ENCODE data around the gene CHST8. TPM values are rescaled to one million over a fixed set of nuclear protein-coding genes. Genes with fewer than 3 reads are reported as not detected.

CHST8 gene
- total and polyA plus RNA-seq, 4 donors: 0.05 to 0.07 TPM; not detected in 2

DNA sequence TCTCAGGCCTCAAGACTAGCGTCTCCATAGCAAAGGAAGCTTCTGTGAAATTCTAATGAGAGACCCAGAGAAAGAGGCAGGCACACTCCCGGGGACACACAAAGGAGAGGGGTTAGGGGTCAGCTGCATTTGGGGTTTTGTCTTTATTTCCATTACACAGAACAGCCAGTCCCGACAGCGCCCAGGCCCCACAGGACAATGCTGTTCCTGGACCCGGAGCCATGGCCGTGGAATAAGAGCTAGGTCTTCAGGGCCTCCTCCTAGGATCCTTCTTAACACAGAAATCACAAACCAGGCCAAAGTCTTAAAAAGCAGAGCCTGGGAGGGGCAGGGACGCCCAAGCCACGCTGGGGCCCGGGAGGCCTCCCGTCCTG, 197.7 kb downstream of the CHST8 start:
- H3K9ac ChIP-seq (ENCODE audit: low read depth in 1 of 2, low read length in 2 of 2): no peak overlapping the region
- H3K27me3 ChIP-seq (ENCODE audit: control insufficient read depth in 4 of 4, insufficient read depth in 4 of 4, low read length in 3 of 4): no peaks in the 10 kb centered on the region
- H3K4me1 ChIP-seq (ENCODE audit: control insufficient read depth in 4 of 4, insufficient read depth in 4 of 4, low read length in 3 of 4): peaks cover 3 to 9% (median 6%) of the 10 kb centered on the region in 4 donors
- no peaks in the 10 kb centered on the region for H3K9me3 ChIP-seq (ENCODE audit: control insufficient read depth in 4 of 4, low read length in 3 of 4)
- 45% methylated on average over 10 of the region's 10 CpGs for WGBS
- no peak for DNase-seq (ENCODE audit: low spot score)
- H3K4me3 ChIP-seq (ENCODE audit: low read depth in 1 of 3, low read length in 3 of 3): peak overlapping the region in 1 of 3 donors; percentile 46
- H3K36me3 ChIP-seq (ENCODE audit: control insufficient read depth in 4 of 4, insufficient read depth in 3 of 4, low read depth in 1 of 4, low read length in 3 of 4): no peaks in the 10 kb centered on the region
- H3K27ac ChIP-seq (ENCODE audit: low read depth in 1 of 2, low read length in 2 of 2): peak overlapping the region; percentile 26 to 50
- TF ChIP-seq, protein P1, sequence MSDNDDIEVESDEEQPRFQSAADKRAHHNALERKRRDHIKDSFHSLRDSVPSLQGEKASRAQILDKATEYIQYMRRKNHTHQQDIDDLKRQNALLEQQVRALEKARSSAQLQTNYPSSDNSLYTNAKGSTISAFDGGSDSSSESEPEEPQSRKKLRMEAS (IDR thresholded peaks at IDR 0.05): no peak
- TF ChIP-seq HNF4G (IDR thresholded peaks at IDR 0.05) (no peak), ATF3 (IDR thresholded peaks at IDR 0.05) (no peak), SP1 (IDR thresholded peaks at IDR 0.05) (no peak), ZBTB33 (IDR thresholded peaks at IDR 0.05) (no peak), TAF1 (conservative IDR thresholded peaks at IDR 0.05) (no peak), YY1 (IDR thresholded peaks at IDR 0.05) (no peak), RAD21 (IDR thresholded peaks at IDR 0.05) (no peak), CTCF (IDR thresholded peaks at IDR 0.05; ENCODE audit: low read depth, low read length, missing input control) (no peak), HNF4A (conservative IDR thresholded peaks at IDR 0.05) (no peak), FOXA2 (IDR thresholded peaks at IDR 0.05) (no peak), EGR1 (IDR thresholded peaks at IDR 0.05; ENCODE audit: low read depth in 2 of 2) (no peak)
- TF ChIP-seq, protein P2, sequence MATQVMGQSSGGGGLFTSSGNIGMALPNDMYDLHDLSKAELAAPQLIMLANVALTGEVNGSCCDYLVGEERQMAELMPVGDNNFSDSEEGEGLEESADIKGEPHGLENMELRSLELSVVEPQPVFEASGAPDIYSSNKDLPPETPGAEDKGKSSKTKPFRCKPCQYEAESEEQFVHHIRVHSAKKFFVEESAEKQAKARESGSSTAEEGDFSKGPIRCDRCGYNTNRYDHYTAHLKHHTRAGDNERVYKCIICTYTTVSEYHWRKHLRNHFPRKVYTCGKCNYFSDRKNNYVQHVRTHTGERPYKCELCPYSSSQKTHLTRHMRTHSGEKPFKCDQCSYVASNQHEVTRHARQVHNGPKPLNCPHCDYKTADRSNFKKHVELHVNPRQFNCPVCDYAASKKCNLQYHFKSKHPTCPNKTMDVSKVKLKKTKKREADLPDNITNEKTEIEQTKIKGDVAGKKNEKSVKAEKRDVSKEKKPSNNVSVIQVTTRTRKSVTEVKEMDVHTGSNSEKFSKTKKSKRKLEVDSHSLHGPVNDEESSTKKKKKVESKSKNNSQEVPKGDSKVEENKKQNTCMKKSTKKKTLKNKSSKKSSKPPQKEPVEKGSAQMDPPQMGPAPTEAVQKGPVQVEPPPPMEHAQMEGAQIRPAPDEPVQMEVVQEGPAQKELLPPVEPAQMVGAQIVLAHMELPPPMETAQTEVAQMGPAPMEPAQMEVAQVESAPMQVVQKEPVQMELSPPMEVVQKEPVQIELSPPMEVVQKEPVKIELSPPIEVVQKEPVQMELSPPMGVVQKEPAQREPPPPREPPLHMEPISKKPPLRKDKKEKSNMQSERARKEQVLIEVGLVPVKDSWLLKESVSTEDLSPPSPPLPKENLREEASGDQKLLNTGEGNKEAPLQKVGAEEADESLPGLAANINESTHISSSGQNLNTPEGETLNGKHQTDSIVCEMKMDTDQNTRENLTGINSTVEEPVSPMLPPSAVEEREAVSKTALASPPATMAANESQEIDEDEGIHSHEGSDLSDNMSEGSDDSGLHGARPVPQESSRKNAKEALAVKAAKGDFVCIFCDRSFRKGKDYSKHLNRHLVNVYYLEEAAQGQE (IDR thresholded peaks at IDR 0.05): no peak

- Histone ChIP-seq H3K4me3 (ENCODE audit: low read depth in 1 of 3, low read length in 3 of 3) (peak overlapping the region in 2 of 3 donors; percentile 43 to 46), H3K4me1 (ENCODE audit: control insufficient read depth in 4 of 4, insufficient read depth in 4 of 4, low read length in 3 of 4) (peaks cover 3 to 9% (median 6%) of the 10 kb centered on the region in 4 donors), H3K27me3 (ENCODE audit: control insufficient read depth in 4 of 4, insufficient read depth in 4 of 4, low read length in 3 of 4) (no peaks in the 10 kb centered on the region), H3K9me3 (ENCODE audit: control insufficient read depth in 4 of 4, low read length in 3 of 4) (no peaks in the 10 kb centered on the region), H3K27ac (ENCODE audit: low read depth in 1 of 2, low read length in 2 of 2) (peak overlapping the region; percentile 26 to 50), H3K9ac (ENCODE audit: low read depth in 1 of 2, low read length in 2 of 2) (no peak overlapping the region), H3K36me3 (ENCODE audit: control insufficient read depth in 4 of 4, insufficient read depth in 3 of 4, low read depth in 1 of 4, low read length in 3 of 4) (no peaks in the 10 kb centered on the region)
- WGBS: 6% methylated on average over 61 of the region's 61 CpGs
- no peak for TF ChIP-seq RXRA (IDR thresholded peaks at IDR 0.05)
- no peak for TF ChIP-seq JUND (IDR thresholded peaks at IDR 0.05)
- peak in 1 of 2 donors; percentile 9 for TF ChIP-seq RAD21 (IDR thresholded peaks at IDR 0.05)
- TF ChIP-seq, protein P2 (IDR thresholded peaks at IDR 0.05): no peak
- TF ChIP-seq SP1 (IDR thresholded peaks at IDR 0.05): peak; percentile 21
- TF ChIP-seq ATF3 (IDR thresholded peaks at IDR 0.05): no peak
- DNase-seq (ENCODE audit: low spot score): peak; percentile 58
Measured at GRCh38 chr19:33819880-33820781, 198.4 kb downstream of the CHST8 start.
